Suprapubic skin (tissue), 4 donors: ENCODE data around the gene GGN. TPM values are rescaled to one million over a fixed set of nuclear protein-coding genes. Genes with fewer than 3 reads are reported as not detected.
"Not testable (repeated sequence)": the region's sequence is repeated elsewhere in the genome, so short reads cannot be mapped to it uniquely, and the experiment has no call there.

Experiments used
- DNase-seq, 2 donors: peaks; one replicate each; pipeline ENCODE4 v3.0.0-alpha.2; 2019; ENCODE audit warnings: low spot score in 2 of 2
- H3K27ac ChIP-seq: fragments of 200-600 bp; sonication (generic); one replicate; pipeline ENCODE4 v1.5.1; 2019
- H3K27me3 ChIP-seq: fragments of 200-600 bp; sonication (generic); one replicate; pipeline ENCODE4 v1.5.1; 2019
- H3K36me3 ChIP-seq: fragments of 200-600 bp; sonication (generic); one replicate; pipeline ENCODE4 v1.5.1; 2019
- H3K4me1 ChIP-seq: fragments of 200-600 bp; sonication (generic); one replicate; pipeline ENCODE4 v1.5.1; 2019
- H3K4me3 ChIP-seq: fragments of 200-600 bp; sonication (generic); one replicate; pipeline ENCODE4 v1.5.1; 2019; ENCODE audit warnings: mild to moderate bottlenecking
- H3K9me3 ChIP-seq: fragments of 200-600 bp; sonication (generic); one replicate; pipeline ENCODE4 v1.5.1; 2019
- EP300 ChIP-seq: sonication (generic); formaldehyde crosslinking; IDR thresholded peaks from one replicate; pipeline ENCODE4 v1.6.1; 2017; ENCODE audit warnings: antibody characterized with exemption
- POLR2A ChIP-seq, 2 donors: fragments of 450-650 bp; IDR thresholded peaks; one replicate each; pipeline ENCODE4 v1.6.1; 2017; ENCODE audit warnings: antibody characterized with exemption in 2 of 2, mild to moderate bottlenecking in 2 of 2, moderate library complexity in 2 of 2
- POLR2AphosphoS5 ChIP-seq, 3 donors: sonication (generic); formaldehyde crosslinking; IDR thresholded peaks; one replicate each; pipeline ENCODE4 v1.6.1; 2017; ENCODE audit warnings: antibody characterized with exemption in 3 of 3
- WGBS: methylation state at CpG from one replicate; pipeline ENCODE4 v1.1.5; 2018; 5-methylcytosine and 5-hydroxymethylcytosine counted together
- total RNA-seq, 4 donors: library from RNA; depleted of rRNA; stranded (reverse); fragments of >200 nt; gene quantifications; one replicate each; pipeline ENCODE4 v1.1.0, GENCODE V29; 2016
- TF ChIP-seq, protein P1 (sequence below), 2 donors: fragments of 200-600 bp in 1 of 2; fragments of 450-650 bp in 1 of 2; sonication (generic) in 1 of 2; IDR thresholded peaks; one replicate each; pipeline ENCODE4 v1.5.1; 2016 to 2019; ENCODE audit warnings: antibody characterized with exemption in 2 of 2, mild to moderate bottlenecking in 1 of 2, moderate library complexity in 1 of 2

The GGN gene
- total RNA-seq, 4 donors from 2014 or later = 0.26 to 0.68 (median 0.60) TPM; not detected in 1

DNA sequence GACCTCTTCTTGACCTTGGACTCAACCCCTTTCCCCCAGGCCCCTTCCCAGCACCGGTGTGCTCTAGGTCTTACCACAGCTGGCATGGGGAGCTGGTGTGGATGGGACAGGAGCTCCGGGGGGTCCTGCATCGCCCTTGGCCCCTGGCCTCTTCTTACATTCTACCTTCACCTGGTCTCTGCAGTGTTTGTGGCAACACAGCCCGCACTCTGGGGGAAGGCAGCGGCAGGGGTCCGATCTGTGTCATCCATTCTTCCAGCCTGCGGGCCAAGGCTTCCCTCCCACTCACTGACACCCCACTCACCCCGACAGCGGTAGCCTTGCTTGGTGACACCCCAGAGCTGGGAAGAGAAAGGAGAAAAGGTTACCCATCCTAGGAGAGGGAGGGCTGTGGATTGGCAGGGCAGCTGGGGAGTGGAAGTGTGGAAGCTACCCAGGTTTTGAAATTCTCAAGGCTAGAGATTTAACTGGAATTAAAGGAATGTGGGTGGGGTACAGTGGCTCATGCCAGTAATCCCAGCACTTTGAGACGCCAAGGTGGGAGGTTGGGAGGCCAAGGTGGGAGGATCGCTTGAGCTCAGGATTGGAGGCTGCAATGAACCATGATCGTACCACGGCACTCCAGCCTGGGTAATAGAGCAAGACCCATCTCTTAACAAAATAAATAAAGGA is 23.3 kb upstream of the GGN start:
- no peaks in the 10 kb centered on the region for H3K9me3 ChIP-seq

DNA sequence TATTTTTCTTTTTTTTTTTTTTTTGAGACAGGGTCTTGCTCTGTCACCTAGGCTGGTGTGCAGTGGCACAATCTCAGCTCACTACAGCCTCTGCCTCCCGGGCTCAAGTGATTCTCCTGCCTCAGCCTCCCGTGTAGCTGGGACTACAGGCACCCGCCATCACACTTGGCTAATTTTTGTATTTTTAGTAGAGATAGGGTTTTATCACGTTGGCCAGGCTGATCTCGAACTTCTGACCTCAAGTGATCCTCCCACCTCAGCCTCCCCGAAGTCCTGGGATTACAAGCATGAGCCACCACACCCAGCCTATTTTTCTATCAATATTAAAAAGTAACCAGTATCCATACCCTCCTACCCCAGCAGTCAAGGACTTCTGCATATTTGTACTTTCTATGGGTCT is 22.6 kb upstream of the GGN start:
- 66% methylated on average over 6 of the region's 6 CpGs for WGBS
- not testable (repeated sequence) for H3K27me3 ChIP-seq, H3K4me3 ChIP-seq, DNase-seq, H3K9me3 ChIP-seq, H3K27ac ChIP-seq, H3K4me1 ChIP-seq
- peaks cover 32% of the 10 kb centered on the region for H3K36me3 ChIP-seq

More for the DNA sequence above, 23.3 kb upstream of the GGN start:
- WGBS = 79% methylated on average over 13 of the region's 13 CpGs
- no peaks in the 10 kb centered on the region for H3K4me1 ChIP-seq
- H3K27me3 ChIP-seq = no peaks in the 10 kb centered on the region
- H3K36me3 ChIP-seq = peaks cover 24% of the 10 kb centered on the region
- TF ChIP-seq POLR2AphosphoS5 (IDR thresholded peaks at IDR 0.05) (no peak), EP300 (no peak), POLR2A (IDR thresholded peaks at IDR 0.05) (no peak)
- TF ChIP-seq, protein P1, sequence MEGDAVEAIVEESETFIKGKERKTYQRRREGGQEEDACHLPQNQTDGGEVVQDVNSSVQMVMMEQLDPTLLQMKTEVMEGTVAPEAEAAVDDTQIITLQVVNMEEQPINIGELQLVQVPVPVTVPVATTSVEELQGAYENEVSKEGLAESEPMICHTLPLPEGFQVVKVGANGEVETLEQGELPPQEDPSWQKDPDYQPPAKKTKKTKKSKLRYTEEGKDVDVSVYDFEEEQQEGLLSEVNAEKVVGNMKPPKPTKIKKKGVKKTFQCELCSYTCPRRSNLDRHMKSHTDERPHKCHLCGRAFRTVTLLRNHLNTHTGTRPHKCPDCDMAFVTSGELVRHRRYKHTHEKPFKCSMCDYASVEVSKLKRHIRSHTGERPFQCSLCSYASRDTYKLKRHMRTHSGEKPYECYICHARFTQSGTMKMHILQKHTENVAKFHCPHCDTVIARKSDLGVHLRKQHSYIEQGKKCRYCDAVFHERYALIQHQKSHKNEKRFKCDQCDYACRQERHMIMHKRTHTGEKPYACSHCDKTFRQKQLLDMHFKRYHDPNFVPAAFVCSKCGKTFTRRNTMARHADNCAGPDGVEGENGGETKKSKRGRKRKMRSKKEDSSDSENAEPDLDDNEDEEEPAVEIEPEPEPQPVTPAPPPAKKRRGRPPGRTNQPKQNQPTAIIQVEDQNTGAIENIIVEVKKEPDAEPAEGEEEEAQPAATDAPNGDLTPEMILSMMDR (IDR thresholded peaks at IDR 0.05) = no peak
- no peak overlapping the region for H3K4me3 ChIP-seq
- DNase-seq = no peak
- no peak overlapping the region for H3K27ac ChIP-seq

DNA sequence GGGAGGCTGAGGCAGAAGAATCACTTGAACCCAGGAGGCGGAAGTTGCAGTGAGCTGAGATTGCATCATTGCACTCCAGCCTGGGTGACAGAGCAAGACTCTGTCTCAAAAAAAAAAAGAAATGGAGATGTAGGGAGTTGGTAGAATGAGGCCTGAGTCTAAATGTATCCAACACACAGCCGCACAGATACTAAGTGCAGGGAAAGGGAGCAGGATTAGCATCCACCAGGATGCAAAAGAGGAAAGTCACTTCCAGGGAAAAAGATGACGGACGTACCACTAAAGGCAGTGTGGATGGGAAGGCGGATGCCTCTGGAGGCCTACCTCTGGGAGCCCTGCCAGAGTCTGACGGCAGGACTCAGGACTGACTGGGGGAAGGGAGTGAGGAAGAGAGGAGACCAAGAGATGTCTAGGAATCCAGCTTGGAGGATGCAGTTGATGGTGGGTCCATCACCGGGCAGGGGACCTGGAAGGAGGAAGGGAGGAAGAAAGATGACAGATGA is 21.8 kb upstream of the GGN start:
- Histone ChIP-seq H3K4me3 (no peak overlapping the region), H3K9me3 (no peaks in the 10 kb centered on the region), H3K27ac (no peak overlapping the region), H3K27me3 (no peaks in the 10 kb centered on the region), H3K4me1 (no peaks in the 10 kb centered on the region), H3K36me3 (peaks cover 39% of the 10 kb centered on the region)
- no peak for DNase-seq
- 34% methylated on average over 7 of the region's 7 CpGs for WGBS
- TF ChIP-seq EP300 = no peak
- TF ChIP-seq POLR2A (IDR thresholded peaks at IDR 0.05) = no peak
- TF ChIP-seq POLR2AphosphoS5 (IDR thresholded peaks at IDR 0.05) = no peak
- TF ChIP-seq, protein P1 (IDR thresholded peaks at IDR 0.05) = no peak

DNA sequence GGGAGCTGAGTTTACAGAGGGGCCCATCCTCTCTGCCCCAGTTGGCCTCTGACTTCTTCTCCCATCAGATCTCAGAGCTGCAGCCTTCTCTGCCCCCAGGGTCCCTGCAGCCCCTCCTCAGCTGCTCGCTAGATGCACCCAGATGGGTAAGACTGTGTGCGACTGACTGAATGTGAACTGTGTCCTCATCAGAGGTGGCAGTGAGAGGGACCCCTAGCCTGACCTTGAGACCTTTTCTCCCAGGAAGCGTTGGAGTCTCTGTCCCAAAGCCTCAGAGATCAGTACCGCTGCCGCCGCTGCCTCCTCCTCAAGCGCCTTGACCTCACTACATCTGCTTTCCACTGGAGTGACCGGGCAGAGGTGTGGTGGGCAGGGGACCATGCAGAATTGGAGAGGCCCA is 17.4 kb upstream of the GGN start:
- WGBS = 87% methylated on average over 8 of the region's 8 CpGs
- Histone ChIP-seq H3K4me3 (no peak overlapping the region), H3K27ac (no peak overlapping the region), H3K9me3 (no peaks in the 10 kb centered on the region), H3K27me3 (peaks cover 3% of the 10 kb centered on the region), H3K4me1 (peaks cover 18% of the 10 kb centered on the region), H3K36me3 (peaks cover 39% of the 10 kb centered on the region)
- no peak for DNase-seq
- no peak for TF ChIP-seq POLR2AphosphoS5 (IDR thresholded peaks at IDR 0.05)

DNA sequence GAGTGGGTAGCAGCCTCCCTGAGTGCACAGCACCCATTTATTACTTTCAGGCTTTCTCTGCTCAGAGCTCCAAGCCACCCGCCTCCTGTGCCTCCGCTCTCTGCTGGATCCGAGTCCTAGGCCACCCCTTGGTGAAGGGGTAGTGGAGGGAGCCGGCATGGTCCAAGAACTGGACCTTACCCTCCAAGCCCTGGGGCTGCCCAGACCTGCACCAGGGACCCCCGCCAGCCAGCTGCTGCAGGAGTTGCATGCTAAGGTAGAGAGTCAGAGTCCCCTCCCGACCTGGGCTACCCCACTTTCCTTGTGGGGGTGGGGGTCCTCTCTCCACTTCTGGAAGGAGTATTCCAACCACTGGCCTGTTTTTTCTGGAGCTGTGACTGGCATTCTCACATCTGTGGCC is 17.0 kb upstream of the GGN start:
- WGBS = 95% methylated on average over 6 of the region's 6 CpGs
- no peaks in the 10 kb centered on the region for H3K9me3 ChIP-seq
- TF ChIP-seq POLR2A (IDR thresholded peaks at IDR 0.05) (no peak), POLR2AphosphoS5 (IDR thresholded peaks at IDR 0.05) (no peak), EP300 (no peak)
- TF ChIP-seq, protein P1 (IDR thresholded peaks at IDR 0.05) = no peak

DNA sequence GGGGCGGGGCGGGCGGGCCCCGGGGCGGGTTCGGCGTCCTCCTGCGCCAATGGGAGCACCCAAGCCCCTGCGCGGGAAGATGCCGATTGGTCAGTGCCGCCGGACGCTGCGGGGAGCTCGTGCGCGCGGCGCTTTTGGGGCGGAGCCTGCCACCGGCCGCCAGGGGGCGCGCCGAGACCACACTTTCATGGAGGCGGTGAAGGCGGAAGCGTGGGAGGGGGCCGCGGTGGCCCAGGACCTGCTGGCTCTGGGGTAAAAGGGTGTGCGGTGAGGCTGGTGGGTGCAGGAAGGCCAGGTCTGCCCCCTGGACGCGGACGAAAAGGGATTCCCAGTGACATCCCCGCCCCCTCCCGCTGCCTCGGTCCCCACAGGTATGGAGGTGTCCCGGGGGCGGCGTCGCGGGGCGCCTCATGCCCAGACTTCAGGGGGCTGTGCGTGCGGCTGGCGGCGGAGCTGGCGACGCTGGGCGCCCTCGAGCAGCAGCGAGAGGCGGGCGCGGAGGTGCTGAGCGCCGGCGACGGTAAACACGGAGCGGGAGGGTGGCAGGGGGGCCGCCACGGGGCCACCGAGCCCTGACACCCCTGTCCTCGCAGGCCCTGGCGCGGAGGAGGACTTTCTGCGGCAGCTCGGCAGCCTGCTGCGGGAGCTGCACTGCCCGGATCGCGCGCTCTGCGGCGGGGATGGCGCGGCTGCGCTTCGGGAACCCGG is 15.3 kb upstream of the GGN start, which contains the start of gene FAM98C:
Gene FAM98C, plus strand, starts transcription at position 127 of the 708 bp plus-strand sequence. Its CDS starts 61 bp downstream, at position 188.
- peak within 1 kb of the TSS; percentile 85 for H3K4me3 ChIP-seq
- H3K9me3 ChIP-seq = no peaks in the 10 kb centered on the region
- DNase-seq = peak; percentile 97
- peaks cover 17% of the 10 kb centered on the region for H3K27me3 ChIP-seq
- peaks cover 28% of the 10 kb centered on the region for H3K36me3 ChIP-seq
- WGBS = 1% methylated on average over 20 of the region's 82 CpGs
- peaks cover 18% of the 10 kb centered on the region for H3K4me1 ChIP-seq
- TF ChIP-seq, protein P1 (IDR thresholded peaks at IDR 0.05) = peak; percentile 94 to 97
- no peak for TF ChIP-seq EP300
- peak within 1 kb of the TSS; percentile 86 for H3K27ac ChIP-seq

More for the DNA sequence above, 17.0 kb upstream of the GGN start:
- Histone ChIP-seq H3K4me3 (no peak overlapping the region), H3K4me1 (peaks cover 18% of the 10 kb centered on the region), H3K36me3 (peaks cover 39% of the 10 kb centered on the region), H3K27ac (no peak overlapping the region), H3K27me3 (peaks cover 5% of the 10 kb centered on the region)
- DNase-seq = no peak
